Measurements from ENCODE around the gene P4HA3. TPM values are rescaled to one million over a fixed set of nuclear protein-coding genes. Genes with fewer than 3 reads are reported as not detected.

P4HA3 gene
- total RNA-seq, 1 experiment from 2014 or later = 0.93 TPM

DNA sequence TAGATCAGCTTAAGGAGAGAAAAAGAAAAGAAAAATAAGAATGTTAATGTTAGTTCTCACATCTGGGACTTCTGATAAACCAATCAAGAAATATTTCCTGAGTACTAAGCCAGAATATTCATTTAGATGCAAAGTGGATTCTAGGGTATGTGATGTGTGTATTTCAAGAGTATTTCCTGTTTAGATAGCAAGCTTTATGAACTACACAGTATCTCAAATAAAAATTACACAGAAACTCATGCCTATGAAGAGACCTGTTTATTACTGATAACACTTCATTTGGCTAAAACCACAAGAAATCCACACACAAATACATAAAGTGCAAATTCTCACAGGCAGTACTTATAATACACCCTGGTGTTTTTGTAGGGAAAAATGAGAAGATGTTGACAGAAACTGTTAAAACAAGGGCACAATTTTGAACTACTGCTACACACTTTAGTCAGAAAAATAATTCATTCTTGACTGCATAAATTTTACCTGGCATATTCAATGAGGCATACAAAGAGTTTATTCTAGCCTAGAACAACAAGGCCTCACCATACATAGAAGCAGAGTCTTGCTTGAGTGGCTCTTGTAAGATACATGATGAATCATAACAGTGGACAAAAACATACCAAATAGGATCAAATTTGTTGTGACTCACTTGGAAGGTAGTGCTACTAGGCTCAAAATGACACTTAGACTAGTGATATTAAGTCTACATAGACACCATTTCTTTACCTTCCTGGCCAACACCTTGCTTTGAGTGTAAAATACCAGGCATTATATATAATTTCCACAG, 18.8 kb upstream of the P4HA3 start:
- no TSS peak for BruUV-seq (replicated peaks)
- TF ChIP-seq, protein P1, sequence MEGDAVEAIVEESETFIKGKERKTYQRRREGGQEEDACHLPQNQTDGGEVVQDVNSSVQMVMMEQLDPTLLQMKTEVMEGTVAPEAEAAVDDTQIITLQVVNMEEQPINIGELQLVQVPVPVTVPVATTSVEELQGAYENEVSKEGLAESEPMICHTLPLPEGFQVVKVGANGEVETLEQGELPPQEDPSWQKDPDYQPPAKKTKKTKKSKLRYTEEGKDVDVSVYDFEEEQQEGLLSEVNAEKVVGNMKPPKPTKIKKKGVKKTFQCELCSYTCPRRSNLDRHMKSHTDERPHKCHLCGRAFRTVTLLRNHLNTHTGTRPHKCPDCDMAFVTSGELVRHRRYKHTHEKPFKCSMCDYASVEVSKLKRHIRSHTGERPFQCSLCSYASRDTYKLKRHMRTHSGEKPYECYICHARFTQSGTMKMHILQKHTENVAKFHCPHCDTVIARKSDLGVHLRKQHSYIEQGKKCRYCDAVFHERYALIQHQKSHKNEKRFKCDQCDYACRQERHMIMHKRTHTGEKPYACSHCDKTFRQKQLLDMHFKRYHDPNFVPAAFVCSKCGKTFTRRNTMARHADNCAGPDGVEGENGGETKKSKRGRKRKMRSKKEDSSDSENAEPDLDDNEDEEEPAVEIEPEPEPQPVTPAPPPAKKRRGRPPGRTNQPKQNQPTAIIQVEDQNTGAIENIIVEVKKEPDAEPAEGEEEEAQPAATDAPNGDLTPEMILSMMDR (IDR thresholded peaks at IDR 0.05; ENCODE audit: unreplicated experiment) = no peak

DNA sequence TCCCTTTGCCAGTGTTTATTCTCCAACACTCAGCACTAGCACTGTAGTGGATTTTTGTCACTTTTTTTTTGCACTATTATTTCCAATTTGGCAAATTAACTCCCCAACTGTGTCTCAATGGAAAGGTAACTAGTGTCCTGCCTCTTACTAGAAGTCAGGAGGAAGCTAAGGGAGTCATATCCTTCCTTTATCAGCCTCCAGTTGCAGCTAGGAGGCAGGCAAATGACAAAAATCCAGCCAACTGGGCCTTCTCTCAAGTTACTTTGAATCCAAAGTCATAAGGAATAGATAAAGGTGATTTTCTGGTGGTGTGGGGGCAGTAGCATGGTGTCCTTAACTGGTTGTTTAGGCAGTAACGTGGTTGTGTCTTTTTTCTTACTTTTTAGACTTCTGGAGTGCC, 15.6 kb upstream of the P4HA3 start:
- ChIA-PET CTCF (no interaction called here), POLR2A (no interaction called here)
- Mint-ChIP-seq H3K4me3 (ENCODE audit: unreplicated experiment) (no peak overlapping the region), H3K9me3 (ENCODE audit: unreplicated experiment) (no peaks in the 10 kb centered on the region), H3K4me1 (ENCODE audit: insufficient read depth, unreplicated experiment) (peaks cover 8% of the 10 kb centered on the region), H3K27me3 (ENCODE audit: insufficient read depth, unreplicated experiment) (no peaks in the 10 kb centered on the region), H3K36me3 (ENCODE audit: insufficient read depth, unreplicated experiment) (no peaks in the 10 kb centered on the region), H3K27ac (ENCODE audit: low read depth, unreplicated experiment) (no peak overlapping the region)
- TF ChIP-seq, protein P1 (IDR thresholded peaks at IDR 0.05; ENCODE audit: unreplicated experiment) = no peak
- intact Hi-C loops (cut with micrococcal nuclease) = no loop called here
- BruUV-seq (replicated peaks) = no TSS peak
- DNase-seq (ENCODE audit: unreplicated experiment) = no peak

More for the DNA sequence above, 18.8 kb upstream of the P4HA3 start:
- intact Hi-C loops (cut with micrococcal nuclease) = no loop called here
- Mint-ChIP-seq H3K36me3 (ENCODE audit: insufficient read depth, unreplicated experiment) (no peaks in the 10 kb centered on the region), H3K27ac (ENCODE audit: low read depth, unreplicated experiment) (peak overlapping the region; percentile 35), H3K9me3 (ENCODE audit: unreplicated experiment) (no peaks in the 10 kb centered on the region), H3K27me3 (ENCODE audit: insufficient read depth, unreplicated experiment) (no peaks in the 10 kb centered on the region), H3K4me3 (ENCODE audit: unreplicated experiment) (no peak overlapping the region), H3K4me1 (ENCODE audit: insufficient read depth, unreplicated experiment) (peaks cover 5% of the 10 kb centered on the region)
- ChIA-PET CTCF (interaction anchor here (0.6 to 0.7 kb wide), 2 partner anchors 9 to 56 kb away, joined by 3 to 5 read pairs; no protein-coding TSS in a partner anchor), POLR2A (interaction anchor here (0.6 kb wide), 1 partner anchor 38 kb away, joined by 3 read pairs; no protein-coding TSS in a partner anchor)
- DNase-seq (ENCODE audit: unreplicated experiment) = peak; percentile 44

DNA sequence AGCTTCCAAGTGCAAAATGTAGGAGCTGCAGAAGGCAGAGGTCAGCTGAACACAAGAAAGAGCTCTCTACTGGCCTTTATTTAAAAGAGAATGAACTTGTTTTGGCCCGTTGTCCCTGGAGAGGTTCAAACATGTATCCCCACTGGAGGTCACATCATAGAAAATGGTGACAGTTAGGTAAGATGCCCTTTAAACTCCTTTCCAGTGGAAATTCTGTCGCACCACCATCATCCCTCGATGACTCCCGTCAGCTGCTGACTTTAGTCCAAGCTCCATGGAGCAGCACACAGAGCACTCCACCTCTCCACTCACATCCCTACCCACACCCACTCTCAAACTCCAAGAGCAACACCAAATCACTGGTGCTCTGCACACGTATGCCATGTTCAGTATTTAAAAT, 15.2 kb upstream of the P4HA3 start:
- no peak overlapping the region for H3K27ac Mint-ChIP-seq (ENCODE audit: low read depth, unreplicated experiment)
- peaks cover 10% of the 10 kb centered on the region for H3K4me1 Mint-ChIP-seq (ENCODE audit: insufficient read depth, unreplicated experiment)
- BruUV-seq (replicated peaks) = no TSS peak
- intact Hi-C loops (cut with micrococcal nuclease) = no loop called here
- TF ChIP-seq, protein P1 (IDR thresholded peaks at IDR 0.05; ENCODE audit: unreplicated experiment) = no peak
- H3K4me3 Mint-ChIP-seq (ENCODE audit: unreplicated experiment) = no peak overlapping the region
- no peak for DNase-seq (ENCODE audit: unreplicated experiment)
- POLR2A ChIA-PET = no interaction called here
- CTCF ChIA-PET = interaction anchor here (0.9 kb wide), 1 partner anchor 72 kb away, joined by 3 read pairs; no protein-coding TSS in a partner anchor
- no peaks in the 10 kb centered on the region for H3K27me3 Mint-ChIP-seq (ENCODE audit: insufficient read depth, unreplicated experiment)
- H3K9me3 Mint-ChIP-seq (ENCODE audit: unreplicated experiment) = no peaks in the 10 kb centered on the region
- no peaks in the 10 kb centered on the region for H3K36me3 Mint-ChIP-seq (ENCODE audit: insufficient read depth, unreplicated experiment)

DNA sequence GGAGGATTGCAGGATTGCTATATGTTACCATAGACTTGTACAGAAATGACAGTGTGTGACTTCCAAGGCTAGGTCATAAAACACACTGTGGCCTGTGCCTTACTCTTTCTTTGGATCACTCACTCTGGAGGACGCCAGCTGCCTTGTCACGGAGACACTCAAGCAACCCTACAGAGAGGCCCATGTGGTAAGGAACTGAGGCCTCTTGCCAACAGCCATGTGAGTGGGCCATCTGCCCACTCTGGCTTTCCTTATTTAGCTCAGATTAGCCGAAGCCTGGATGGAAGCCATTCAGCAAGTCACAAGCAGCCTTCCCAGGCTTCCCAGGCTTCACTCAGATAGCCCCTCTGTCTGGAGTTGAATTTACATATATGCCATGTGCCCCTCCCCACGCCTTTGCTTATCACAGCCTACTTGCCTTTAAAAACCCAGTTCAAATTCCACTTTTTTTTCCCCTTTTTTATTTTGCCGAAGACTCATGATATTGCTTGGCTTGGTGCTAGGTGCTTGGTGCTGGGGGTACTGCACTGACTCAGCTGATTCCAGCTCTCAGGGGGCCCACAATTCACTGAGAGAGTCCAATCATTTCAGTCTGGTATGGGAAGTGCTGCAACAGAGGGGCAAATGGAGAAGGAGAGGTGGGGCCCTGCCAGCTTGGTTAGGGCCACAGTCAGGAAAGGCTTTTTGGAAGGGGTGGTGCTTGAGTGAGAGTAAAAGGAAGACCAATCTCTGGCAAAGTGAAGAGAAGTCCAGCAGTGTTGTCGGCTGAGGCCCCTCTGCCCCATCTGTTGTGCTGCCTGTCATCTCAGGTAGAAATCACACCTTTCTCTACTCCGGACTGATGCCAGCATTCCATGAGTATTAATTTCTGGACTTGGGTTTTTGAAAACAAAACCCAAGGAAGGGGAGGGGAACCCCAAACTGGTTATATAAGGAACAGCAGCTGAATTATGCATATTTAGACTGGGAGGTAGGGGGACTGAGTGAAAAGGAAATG, 14.5 kb upstream of the P4HA3 start:
- Mint-ChIP-seq H3K36me3 (ENCODE audit: insufficient read depth, unreplicated experiment) (no peaks in the 10 kb centered on the region), H3K9me3 (ENCODE audit: unreplicated experiment) (no peaks in the 10 kb centered on the region), H3K27ac (ENCODE audit: low read depth, unreplicated experiment) (no peak overlapping the region), H3K27me3 (ENCODE audit: insufficient read depth, unreplicated experiment) (no peaks in the 10 kb centered on the region), H3K4me3 (ENCODE audit: unreplicated experiment) (no peak overlapping the region), H3K4me1 (ENCODE audit: insufficient read depth, unreplicated experiment) (peaks cover 10% of the 10 kb centered on the region)
- POLR2A ChIA-PET = no interaction called here
- BruUV-seq (replicated peaks) = no TSS peak
- TF ChIP-seq, protein P1 (IDR thresholded peaks at IDR 0.05; ENCODE audit: unreplicated experiment) = no peak
- CTCF ChIA-PET = interaction anchor here (0.9 kb wide), 1 partner anchor 71 kb away, joined by 3 read pairs; no protein-coding TSS in a partner anchor
- intact Hi-C loops (cut with micrococcal nuclease) = no loop called here
- DNase-seq (ENCODE audit: unreplicated experiment) = no peak
